ENCODE results near the gene NARS2.

- TF ChIP-seq POLR2A (IDR thresholded peaks at IDR 0.05; ENCODE audit: low read depth, low read length) (no peak), TAF1 (IDR thresholded peaks at IDR 0.05; ENCODE audit: low read depth, low read length) (no peak)
Measured at GRCh38 chr11:78606667-78607066, 32.0 kb upstream of the NARS2 start.

Measured in GM12891 (cell line).